Brain microvascular endothelial cell (primary cell): ENCODE measurements around the gene ADARB1.

ENCODE experiments used
- DNase-seq: peaks from one replicate; pipeline ENCODE4 v3.0.0-alpha.2; 2020
- H3K27ac ChIP-seq: fragments of 250-450 bp; sonication (Bioruptor Pico); 2 replicates; pipeline ENCODE4 v1.5.1; 2020; ENCODE audit warnings: mild to moderate bottlenecking, moderate library complexity
- H3K27me3 ChIP-seq: fragments of 250-450 bp; sonication (Bioruptor Pico); replicated peaks from 2 replicates; pipeline ENCODE4 v1.5.1; 2020; ENCODE audit warnings: mild to moderate bottlenecking
- H3K36me3 ChIP-seq: fragments of 250-450 bp; sonication (Bioruptor Pico); replicated peaks from 2 replicates; pipeline ENCODE4 v1.5.1; 2020; ENCODE audit warnings: mild to moderate bottlenecking
- H3K4me3 ChIP-seq: 2 replicates; pipeline ENCODE4 v1.5.1; 2011; ENCODE audit warnings: low read depth, mild to moderate bottlenecking, control low read depth, low read length, moderate library complexity
- CTCF ChIP-seq: IDR thresholded peaks from 2 replicates; pipeline ENCODE4 v1.5.1; 2011; ENCODE audit warnings: low read depth, mild to moderate bottlenecking, moderate library complexity, low read length, control low read depth, inconsistent platforms; ENCODE audit errors: missing control alignments
- in situ Hi-C: cut with HindIII; loops from 2 replicates; pipeline ENCODE4 v1.10.0; 2017; ENCODE audit warnings: low sequenced_read_pairs, low pct_ligation_motif_present

The ADARB1 gene

GRCh38 chr21:45264912-45265515 lies 190.6 kb downstream of the ADARB1 start:
- no peak overlapping the region for H3K4me3 ChIP-seq
- no peak for TF ChIP-seq CTCF
- peaks cover 51% of the 10 kb centered on the region for H3K36me3 ChIP-seq
- DNase-seq, result no peak
- no peak overlapping the region for H3K27ac ChIP-seq
- no peaks in the 10 kb centered on the region for H3K27me3 ChIP-seq
- in situ Hi-C loops, result no loop called here

GRCh38 chr21:45265721-45266517 lies 191.5 kb downstream of the ADARB1 start:
- peaks cover 59% of the 10 kb centered on the region for H3K36me3 ChIP-seq
- in situ Hi-C loops, result no loop called here
- H3K27ac ChIP-seq, result no peak overlapping the region
- DNase-seq, result no peak
- H3K4me3 ChIP-seq, result no peak overlapping the region
- TF ChIP-seq CTCF, result no peak
- H3K27me3 ChIP-seq, result no peaks in the 10 kb centered on the region

- in situ Hi-C loops, result no loop called here
- Histone ChIP-seq H3K4me3 (no peak overlapping the region), H3K27me3 (no peaks in the 10 kb centered on the region), H3K27ac (no peak overlapping the region), H3K36me3 (peaks cover 66% of the 10 kb centered on the region)
- TF ChIP-seq CTCF, result no peak
- DNase-seq, result peak; percentile 25
Observed at GRCh38 chr21:45266518-45267389, 192.4 kb downstream of the ADARB1 start.

- DNase-seq, result no peak
- TF ChIP-seq CTCF, result no peak
- Histone ChIP-seq H3K27me3 (no peaks in the 10 kb centered on the region), H3K36me3 (peaks cover 73% of the 10 kb centered on the region), H3K4me3 (no peak overlapping the region), H3K27ac (no peak overlapping the region)
- in situ Hi-C loops, result no loop called here
Observed at GRCh38 chr21:45267390-45267760, 193.0 kb downstream of the ADARB1 start.

GRCh38 chr21:45269861-45270260 lies 195.5 kb downstream of the ADARB1 start:
- peaks cover 65% of the 10 kb centered on the region for H3K36me3 ChIP-seq

More at GRCh38 chr21:45269861-45270260, 195.5 kb downstream of the ADARB1 start:
- no peak for DNase-seq
- no peak overlapping the region for H3K4me3 ChIP-seq
- TF ChIP-seq CTCF, result no peak
- H3K27ac ChIP-seq, result no peak overlapping the region
- H3K27me3 ChIP-seq, result no peaks in the 10 kb centered on the region
- in situ Hi-C loops, result no loop called here
